ENCODE results near the gene ASB4.

DNA sequence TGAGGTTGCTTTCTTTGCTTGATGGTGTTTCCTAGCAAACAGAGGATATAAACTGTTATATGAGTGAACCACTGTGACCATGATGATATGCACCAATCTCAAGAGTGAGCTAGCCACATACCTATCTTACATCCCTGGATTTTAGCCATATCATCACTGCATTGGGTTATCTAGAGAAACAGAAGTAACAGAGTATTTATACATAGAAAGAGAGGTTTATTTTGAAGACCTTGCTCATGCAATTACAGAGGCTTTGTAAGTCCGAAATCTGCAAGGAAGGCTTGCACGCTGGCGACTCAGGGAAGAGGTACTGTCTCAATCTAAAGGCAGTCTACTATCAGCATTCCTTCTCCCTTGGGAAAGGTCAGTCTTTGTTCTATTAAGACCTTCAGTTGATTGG lies 39.1 kb upstream of the ASB4 start:
- TF ChIP-seq, protein P1, sequence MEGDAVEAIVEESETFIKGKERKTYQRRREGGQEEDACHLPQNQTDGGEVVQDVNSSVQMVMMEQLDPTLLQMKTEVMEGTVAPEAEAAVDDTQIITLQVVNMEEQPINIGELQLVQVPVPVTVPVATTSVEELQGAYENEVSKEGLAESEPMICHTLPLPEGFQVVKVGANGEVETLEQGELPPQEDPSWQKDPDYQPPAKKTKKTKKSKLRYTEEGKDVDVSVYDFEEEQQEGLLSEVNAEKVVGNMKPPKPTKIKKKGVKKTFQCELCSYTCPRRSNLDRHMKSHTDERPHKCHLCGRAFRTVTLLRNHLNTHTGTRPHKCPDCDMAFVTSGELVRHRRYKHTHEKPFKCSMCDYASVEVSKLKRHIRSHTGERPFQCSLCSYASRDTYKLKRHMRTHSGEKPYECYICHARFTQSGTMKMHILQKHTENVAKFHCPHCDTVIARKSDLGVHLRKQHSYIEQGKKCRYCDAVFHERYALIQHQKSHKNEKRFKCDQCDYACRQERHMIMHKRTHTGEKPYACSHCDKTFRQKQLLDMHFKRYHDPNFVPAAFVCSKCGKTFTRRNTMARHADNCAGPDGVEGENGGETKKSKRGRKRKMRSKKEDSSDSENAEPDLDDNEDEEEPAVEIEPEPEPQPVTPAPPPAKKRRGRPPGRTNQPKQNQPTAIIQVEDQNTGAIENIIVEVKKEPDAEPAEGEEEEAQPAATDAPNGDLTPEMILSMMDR (conservative IDR thresholded peaks at IDR 0.05; ENCODE audit: low read depth in 2 of 2), result no peak
- no peak for TF ChIP-seq EZH2 (IDR thresholded peaks at IDR 0.05; ENCODE audit: low read depth, unreplicated experiment)

All from GM23338 (cell line).